WTC11 (cell line): Measurements from ENCODE around the gene SPRED1. TPM values are rescaled to one million over a fixed set of nuclear protein-coding genes. Genes with fewer than 3 reads are reported as not detected.

Source experiments
- ATAC-seq: fragments of 200-7000 bp; cut with Tn5 transposase; 2 replicates; pipeline ENCODE4 v1.10.0; 2021; ENCODE audit warnings: mild to moderate bottlenecking, moderate library complexity
- CTCF ChIA-PET: fragments of 300-600 bp; sonication (Branson Sonifier 250); formaldehyde crosslinking; loops from one replicate; lab custom pipeline; 2021; ENCODE audit warnings: antibody characterized with exemption; lab: Charles Lee
- POLR2A ChIA-PET: fragments of 350-600 bp; sonication (Branson Sonifier 250); formaldehyde crosslinking; loops from one replicate; lab custom pipeline; 2021; ENCODE audit warnings: antibody characterized with exemption; lab: Charles Lee
- DNase-seq: peaks from one replicate; pipeline ENCODE4 v3.0.0; 2021; ENCODE audit warnings: low spot score
- H3K27ac Mint-ChIP-seq: 2 replicates; pipeline ENCODE4 v1.8.0; 2021; ENCODE audit warnings: mixed read lengths
- H3K27me3 Mint-ChIP-seq: 2 replicates; pipeline ENCODE4 v1.8.0; 2021; ENCODE audit warnings: low read depth, mild to moderate bottlenecking, moderate library complexity, mixed read lengths
- H3K36me3 Mint-ChIP-seq: 2 replicates; pipeline ENCODE4 v1.8.0; 2021; ENCODE audit warnings: mixed read lengths
- H3K4me1 Mint-ChIP-seq: 2 replicates; pipeline ENCODE4 v1.8.0; 2022; ENCODE audit warnings: mixed read lengths
- H3K4me3 Mint-ChIP-seq: 2 replicates; pipeline ENCODE4 v1.8.0; 2021; ENCODE audit warnings: mild to moderate bottlenecking, moderate library complexity, mixed read lengths
- H3K9me3 Mint-ChIP-seq: 2 replicates; pipeline ENCODE4 v1.8.0; 2021; ENCODE audit warnings: mixed read lengths
- ATF6 ChIP-seq: sonication (generic); formaldehyde crosslinking; IDR thresholded peaks from 2 replicates; pipeline ENCODE4 v1.8.1; 2023; ENCODE audit warnings: mild to moderate bottlenecking, missing genetic modification reagents
- CTCF ChIP-seq: fragments of 200-600 bp; IDR thresholded peaks from 2 replicates; pipeline ENCODE4 v1.8.0; 2022; ENCODE audit warnings: antibody characterized with exemption
- ERG ChIP-seq: fragments of 250-450 bp; sonication (Bioruptor Pico); IDR thresholded peaks from 2 replicates; pipeline ENCODE4 v1.8.0; 2021; ENCODE audit warnings: mild to moderate bottlenecking
- ESRRA ChIP-seq: sonication (generic); formaldehyde crosslinking; IDR thresholded peaks from 2 replicates; pipeline ENCODE4 v1.8.1; 2022; ENCODE audit warnings: mild to moderate bottlenecking, missing genetic modification reagents, borderline replicate concordance
- JUN ChIP-seq: sonication (generic); formaldehyde crosslinking; IDR thresholded peaks from 2 replicates; pipeline ENCODE4 v1.8.0; 2023; ENCODE audit warnings: mild to moderate bottlenecking, missing genetic modification reagents
- MXD4 ChIP-seq: fragments of 250-450 bp; sonication (Bioruptor Pico); IDR thresholded peaks from 2 replicates; pipeline ENCODE4 v1.8.0; 2021; ENCODE audit warnings: mild to moderate bottlenecking, moderate library complexity, borderline replicate concordance
- MYBL2 ChIP-seq: sonication (generic); formaldehyde crosslinking; IDR thresholded peaks from 2 replicates; pipeline ENCODE4 v1.8.1; 2023; ENCODE audit warnings: mild to moderate bottlenecking, moderate library complexity, missing genetic modification reagents
- NFATC4 ChIP-seq: fragments of 250-450 bp; sonication (Bioruptor Pico); IDR thresholded peaks from 2 replicates; pipeline ENCODE4 v1.9.0; 2021; ENCODE audit warnings: mild to moderate bottlenecking
- NFE2L1 ChIP-seq: sonication (generic); formaldehyde crosslinking; IDR thresholded peaks from 2 replicates; pipeline ENCODE4 v1.8.1; 2023; ENCODE audit warnings: missing genetic modification reagents
- NR2C2 ChIP-seq: sonication (generic); formaldehyde crosslinking; IDR thresholded peaks from 2 replicates; pipeline ENCODE4 v1.8.0; 2022; ENCODE audit warnings: mild to moderate bottlenecking, missing genetic modification reagents
- PRRX2 ChIP-seq: fragments of 250-450 bp; sonication (Bioruptor Pico); IDR thresholded peaks from 2 replicates; pipeline ENCODE4 v1.8.0; 2021; ENCODE audit warnings: mild to moderate bottlenecking
- TEAD4 ChIP-seq: sonication (generic); formaldehyde crosslinking; IDR thresholded peaks from 2 replicates; pipeline ENCODE4 v1.8.0; 2022; ENCODE audit warnings: mild to moderate bottlenecking, missing genetic modification reagents
- TP53 ChIP-seq: sonication (generic); formaldehyde crosslinking; IDR thresholded peaks from 2 replicates; pipeline ENCODE4 v1.8.1; 2023; ENCODE audit warnings: mild to moderate bottlenecking, missing genetic modification reagents
- ZBTB43 ChIP-seq: sonication (generic); formaldehyde crosslinking; IDR thresholded peaks from 2 replicates; pipeline ENCODE4 v1.8.1; 2023; ENCODE audit warnings: mild to moderate bottlenecking, missing genetic modification reagents
- ZNF138 ChIP-seq: sonication (generic); formaldehyde crosslinking; conservative IDR thresholded peaks from 2 replicates; pipeline ENCODE4 v1.8.1; 2022; ENCODE audit warnings: mild to moderate bottlenecking, moderate library complexity, missing genetic modification reagents
- ZNF281 ChIP-seq: sonication (generic); formaldehyde crosslinking; IDR thresholded peaks from 2 replicates; pipeline ENCODE4 v1.8.0; 2023; ENCODE audit warnings: mild to moderate bottlenecking, missing genetic modification reagents
- total RNA-seq: library from RNA; stranded (reverse); gene quantifications from 3 replicates; pipeline ENCODE4 v1.2.3, GENCODE V29; 2021
- TF ChIP-seq, protein P1 (sequence below): sonication (generic); formaldehyde crosslinking; IDR thresholded peaks from 2 replicates; pipeline ENCODE4 v1.8.1; 2022; ENCODE audit warnings: mild to moderate bottlenecking, moderate library complexity, missing genetic modification reagents
- TF ChIP-seq, protein P2 (sequence below): sonication (generic); formaldehyde crosslinking; IDR thresholded peaks from 2 replicates; pipeline ENCODE4 v1.8.1; 2023; ENCODE audit warnings: mild to moderate bottlenecking, missing genetic modification reagents, borderline replicate concordance
- TF ChIP-seq, protein P3 (sequence below): sonication (generic); formaldehyde crosslinking; IDR thresholded peaks from 2 replicates; pipeline ENCODE4 v1.8.1; 2022; ENCODE audit warnings: mild to moderate bottlenecking, missing genetic modification reagents, moderate library complexity, borderline replicate concordance
- TF ChIP-seq, protein P4 (sequence below): sonication (generic); formaldehyde crosslinking; IDR thresholded peaks from 2 replicates; pipeline ENCODE4 v1.8.0; 2023; ENCODE audit warnings: missing genetic modification reagents

The SPRED1 gene
- total RNA-seq, 1 experiment from 2014 or later = 35.9 TPM

- CTCF ChIA-PET = no interaction called here
Observed at GRCh38 chr15:38220606-38221273, 31.9 kb upstream of the SPRED1 start.

More at GRCh38 chr15:38220606-38221273, 31.9 kb upstream of the SPRED1 start:
- H3K27ac Mint-ChIP-seq = no peak overlapping the region
- H3K9me3 Mint-ChIP-seq = no peaks in the 10 kb centered on the region
- TF ChIP-seq, protein P1, sequence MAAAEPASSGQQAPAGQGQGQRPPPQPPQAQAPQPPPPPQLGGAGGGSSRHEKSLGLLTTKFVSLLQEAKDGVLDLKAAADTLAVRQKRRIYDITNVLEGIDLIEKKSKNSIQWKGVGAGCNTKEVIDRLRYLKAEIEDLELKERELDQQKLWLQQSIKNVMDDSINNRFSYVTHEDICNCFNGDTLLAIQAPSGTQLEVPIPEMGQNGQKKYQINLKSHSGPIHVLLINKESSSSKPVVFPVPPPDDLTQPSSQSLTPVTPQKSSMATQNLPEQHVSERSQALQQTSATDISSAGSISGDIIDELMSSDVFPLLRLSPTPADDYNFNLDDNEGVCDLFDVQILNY (CRISPR knock-in tag) = no peak
- TF ChIP-seq JUN (CRISPR knock-in tag) (no peak), NR2C2 (no peak), NFE2L1 (CRISPR knock-in tag) (no peak), ZBTB43 (CRISPR knock-in tag) (no peak), TP53 (no peak), PRRX2 (CRISPR knock-in tag) (no peak), ZNF138 (CRISPR knock-in tag) (no peak), MXD4 (CRISPR knock-in tag) (no peak), TEAD4 (no peak), MYBL2 (CRISPR knock-in tag) (no peak), ESRRA (CRISPR knock-in tag) (no peak), ZNF281 (no peak), ATF6 (CRISPR knock-in tag) (no peak), CTCF (no peak), NFATC4 (CRISPR knock-in tag) (no peak), ERG (CRISPR knock-in tag) (no peak)
- TF ChIP-seq, protein P2, sequence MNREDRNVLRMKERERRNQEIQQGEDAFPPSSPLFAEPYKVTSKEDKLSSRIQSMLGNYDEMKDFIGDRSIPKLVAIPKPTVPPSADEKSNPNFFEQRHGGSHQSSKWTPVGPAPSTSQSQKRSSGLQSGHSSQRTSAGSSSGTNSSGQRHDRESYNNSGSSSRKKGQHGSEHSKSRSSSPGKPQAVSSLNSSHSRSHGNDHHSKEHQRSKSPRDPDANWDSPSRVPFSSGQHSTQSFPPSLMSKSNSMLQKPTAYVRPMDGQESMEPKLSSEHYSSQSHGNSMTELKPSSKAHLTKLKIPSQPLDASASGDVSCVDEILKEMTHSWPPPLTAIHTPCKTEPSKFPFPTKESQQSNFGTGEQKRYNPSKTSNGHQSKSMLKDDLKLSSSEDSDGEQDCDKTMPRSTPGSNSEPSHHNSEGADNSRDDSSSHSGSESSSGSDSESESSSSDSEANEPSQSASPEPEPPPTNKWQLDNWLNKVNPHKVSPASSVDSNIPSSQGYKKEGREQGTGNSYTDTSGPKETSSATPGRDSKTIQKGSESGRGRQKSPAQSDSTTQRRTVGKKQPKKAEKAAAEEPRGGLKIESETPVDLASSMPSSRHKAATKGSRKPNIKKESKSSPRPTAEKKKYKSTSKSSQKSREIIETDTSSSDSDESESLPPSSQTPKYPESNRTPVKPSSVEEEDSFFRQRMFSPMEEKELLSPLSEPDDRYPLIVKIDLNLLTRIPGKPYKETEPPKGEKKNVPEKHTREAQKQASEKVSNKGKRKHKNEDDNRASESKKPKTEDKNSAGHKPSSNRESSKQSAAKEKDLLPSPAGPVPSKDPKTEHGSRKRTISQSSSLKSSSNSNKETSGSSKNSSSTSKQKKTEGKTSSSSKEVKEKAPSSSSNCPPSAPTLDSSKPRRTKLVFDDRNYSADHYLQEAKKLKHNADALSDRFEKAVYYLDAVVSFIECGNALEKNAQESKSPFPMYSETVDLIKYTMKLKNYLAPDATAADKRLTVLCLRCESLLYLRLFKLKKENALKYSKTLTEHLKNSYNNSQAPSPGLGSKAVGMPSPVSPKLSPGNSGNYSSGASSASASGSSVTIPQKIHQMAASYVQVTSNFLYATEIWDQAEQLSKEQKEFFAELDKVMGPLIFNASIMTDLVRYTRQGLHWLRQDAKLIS (CRISPR knock-in tag) = no peak
- TF ChIP-seq, protein P3, sequence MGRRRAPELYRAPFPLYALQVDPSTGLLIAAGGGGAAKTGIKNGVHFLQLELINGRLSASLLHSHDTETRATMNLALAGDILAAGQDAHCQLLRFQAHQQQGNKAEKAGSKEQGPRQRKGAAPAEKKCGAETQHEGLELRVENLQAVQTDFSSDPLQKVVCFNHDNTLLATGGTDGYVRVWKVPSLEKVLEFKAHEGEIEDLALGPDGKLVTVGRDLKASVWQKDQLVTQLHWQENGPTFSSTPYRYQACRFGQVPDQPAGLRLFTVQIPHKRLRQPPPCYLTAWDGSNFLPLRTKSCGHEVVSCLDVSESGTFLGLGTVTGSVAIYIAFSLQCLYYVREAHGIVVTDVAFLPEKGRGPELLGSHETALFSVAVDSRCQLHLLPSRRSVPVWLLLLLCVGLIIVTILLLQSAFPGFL (CRISPR knock-in tag) = no peak
- TF ChIP-seq, protein P4, sequence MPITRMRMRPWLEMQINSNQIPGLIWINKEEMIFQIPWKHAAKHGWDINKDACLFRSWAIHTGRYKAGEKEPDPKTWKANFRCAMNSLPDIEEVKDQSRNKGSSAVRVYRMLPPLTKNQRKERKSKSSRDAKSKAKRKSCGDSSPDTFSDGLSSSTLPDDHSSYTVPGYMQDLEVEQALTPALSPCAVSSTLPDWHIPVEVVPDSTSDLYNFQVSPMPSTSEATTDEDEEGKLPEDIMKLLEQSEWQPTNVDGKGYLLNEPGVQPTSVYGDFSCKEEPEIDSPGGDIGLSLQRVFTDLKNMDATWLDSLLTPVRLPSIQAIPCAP (CRISPR knock-in tag) = no peak
- no peak for ATAC-seq
- no peaks in the 10 kb centered on the region; the same call in 1 of the 2 replicates for H3K27me3 Mint-ChIP-seq
- no peak for DNase-seq
- no peaks in the 10 kb centered on the region for H3K36me3 Mint-ChIP-seq
- peaks cover 18% of the 10 kb centered on the region for H3K4me1 Mint-ChIP-seq
- POLR2A ChIA-PET = interaction anchor here (0.7 kb wide), 1 partner anchor 396 kb away, joined by 3 read pairs; no protein-coding TSS in a partner anchor
- H3K4me3 Mint-ChIP-seq = no peak overlapping the region
